Lung (tissue), 12 donors: Measurements from ENCODE around the gene DUS2. TPM values are rescaled to one million over a fixed set of nuclear protein-coding genes. Genes with fewer than 3 reads are reported as not detected.

Experiments
- ATAC-seq: fragments of 200-7000 bp; cut with Tn5 transposase; one replicate; pipeline ENCODE4 v1.9.1; 2020; ENCODE audit warnings: moderate number of reproducible peaks; ENCODE audit not compliant: insufficient read depth, low FRiP score
- DNase-seq, 3 donors: peaks; one replicate each; pipeline ENCODE4 v3.0.0-alpha.2; 2013 to 2017
- H3K27ac ChIP-seq, 2 donors: one replicate each; pipeline ENCODE4 v1.5.1; 2013; ENCODE audit warnings: mild to moderate bottlenecking in 2 of 2, moderate library complexity in 2 of 2, control low read depth in 1 of 2, inconsistent platforms in 1 of 2, low read depth in 1 of 2, low read length in 1 of 2
- H3K27me3 ChIP-seq, 3 donors: one replicate each; pipeline ENCODE4 v1.5.1; 2013; ENCODE audit warnings: low read length in 2 of 3; ENCODE audit not compliant: control insufficient read depth in 3 of 3, insufficient read depth in 3 of 3
- H3K36me3 ChIP-seq, 4 donors: one replicate each; pipeline ENCODE4 v1.5.1; 2013; ENCODE audit warnings: low read length in 4 of 4, mild to moderate bottlenecking in 1 of 4, moderate library complexity in 1 of 4; ENCODE audit not compliant: control insufficient read depth in 4 of 4, insufficient read depth in 4 of 4
- H3K4me1 ChIP-seq, 5 donors: one replicate each; pipeline ENCODE4 v1.5.1; 2013; ENCODE audit warnings: low read length in 5 of 5, mild to moderate bottlenecking in 2 of 5, moderate library complexity in 1 of 5; ENCODE audit not compliant: control insufficient read depth in 5 of 5, insufficient read depth in 5 of 5
- H3K4me3 ChIP-seq: one replicate; pipeline ENCODE4 v1.5.1; 2013; ENCODE audit warnings: mild to moderate bottlenecking, control low read depth, moderate library complexity
- H3K9ac ChIP-seq, 2 donors: one replicate each; pipeline ENCODE4 v1.5.1; 2013; ENCODE audit warnings: low read length in 2 of 2, control low read depth in 1 of 2; ENCODE audit not compliant: insufficient read depth in 1 of 2
- H3K9me3 ChIP-seq, 4 donors: one replicate each; pipeline ENCODE4 v1.5.1; 2013; ENCODE audit warnings: low read length in 3 of 4, mild to moderate bottlenecking in 1 of 4, moderate library complexity in 1 of 4; ENCODE audit not compliant: control insufficient read depth in 4 of 4, insufficient read depth in 3 of 4
- WGBS, 2 donors: extraction: QIAGEN DNeasy Blood & Tissue Kit; methylation state at CpG; one replicate each; pipeline ENCODE4 v1.1.7; 2013; 5-methylcytosine and 5-hydroxymethylcytosine counted together
- polyA plus RNA-seq, 2 donors: library from polyadenylated mRNA; stranded (reverse); fragments of 200-250 nt; gene quantifications; one replicate each; pipeline ENCODE4 v1.2.1, GENCODE V29; 2013
- total RNA-seq, 2 donors: library from RNA; depleted of rRNA in 1 of 2; stranded (reverse); fragments of >200 nt in 1 of 2; gene quantifications; one replicate each; pipeline ENCODE4 v1.2.1, GENCODE V29; 2014 to 2021
- TF ChIP-seq, protein P1 (sequence below): IDR thresholded peaks from 2 replicates; pipeline ENCODE4 v1.5.1; 2012; ENCODE audit warnings: mild to moderate bottlenecking; ENCODE audit errors: control extremely low read depth, extremely low read depth
- donor health status: control.
- donor health status: control.
- donor health status: Bipolar disorder and iron deficiency.
- donor health status: healthy.
- donor health status: DM: yes; HTN: yes; CAD: no.

DUS2 gene
- total and polyA plus RNA-seq, 4 donors, result 8.1 to 17.1 (median 13.7) TPM

DNA sequence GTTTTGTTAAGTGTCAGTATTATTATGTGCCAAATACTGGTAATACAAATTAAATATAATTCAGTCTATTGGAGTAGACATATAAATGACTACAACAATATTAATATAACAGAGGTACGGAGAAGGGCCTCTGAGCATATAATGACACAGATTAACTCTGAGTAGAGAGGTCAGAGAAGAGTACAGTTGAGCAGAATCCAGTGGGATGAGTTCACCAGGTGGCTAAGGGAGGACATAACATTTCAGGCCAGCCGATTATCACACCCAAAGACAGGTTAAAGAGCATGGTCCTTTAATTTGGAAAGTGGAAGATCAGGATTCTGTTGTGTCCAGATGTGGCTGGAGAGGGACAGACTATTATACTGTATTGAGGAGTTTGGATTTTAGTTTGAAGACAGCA is 73.4 kb downstream of the DUS2 start:
- Histone ChIP-seq H3K4me3 (no peak overlapping the region), H3K36me3 (no peaks in the 10 kb centered on the region), H3K9ac (no peak overlapping the region), H3K4me1 (peaks cover 0 to 23% (median 4%) of the 10 kb centered on the region in 5 donors), H3K9me3 (no peaks in the 10 kb centered on the region), H3K27ac (no peak overlapping the region), H3K27me3 (no peaks in the 10 kb centered on the region)
- TF ChIP-seq, protein P1, sequence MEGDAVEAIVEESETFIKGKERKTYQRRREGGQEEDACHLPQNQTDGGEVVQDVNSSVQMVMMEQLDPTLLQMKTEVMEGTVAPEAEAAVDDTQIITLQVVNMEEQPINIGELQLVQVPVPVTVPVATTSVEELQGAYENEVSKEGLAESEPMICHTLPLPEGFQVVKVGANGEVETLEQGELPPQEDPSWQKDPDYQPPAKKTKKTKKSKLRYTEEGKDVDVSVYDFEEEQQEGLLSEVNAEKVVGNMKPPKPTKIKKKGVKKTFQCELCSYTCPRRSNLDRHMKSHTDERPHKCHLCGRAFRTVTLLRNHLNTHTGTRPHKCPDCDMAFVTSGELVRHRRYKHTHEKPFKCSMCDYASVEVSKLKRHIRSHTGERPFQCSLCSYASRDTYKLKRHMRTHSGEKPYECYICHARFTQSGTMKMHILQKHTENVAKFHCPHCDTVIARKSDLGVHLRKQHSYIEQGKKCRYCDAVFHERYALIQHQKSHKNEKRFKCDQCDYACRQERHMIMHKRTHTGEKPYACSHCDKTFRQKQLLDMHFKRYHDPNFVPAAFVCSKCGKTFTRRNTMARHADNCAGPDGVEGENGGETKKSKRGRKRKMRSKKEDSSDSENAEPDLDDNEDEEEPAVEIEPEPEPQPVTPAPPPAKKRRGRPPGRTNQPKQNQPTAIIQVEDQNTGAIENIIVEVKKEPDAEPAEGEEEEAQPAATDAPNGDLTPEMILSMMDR, result no peak
- no peak for DNase-seq
- WGBS, 2 donors, result 94 to 97% methylated on average over 2 of the region's 2 CpGs
- no peak for ATAC-seq

DNA sequence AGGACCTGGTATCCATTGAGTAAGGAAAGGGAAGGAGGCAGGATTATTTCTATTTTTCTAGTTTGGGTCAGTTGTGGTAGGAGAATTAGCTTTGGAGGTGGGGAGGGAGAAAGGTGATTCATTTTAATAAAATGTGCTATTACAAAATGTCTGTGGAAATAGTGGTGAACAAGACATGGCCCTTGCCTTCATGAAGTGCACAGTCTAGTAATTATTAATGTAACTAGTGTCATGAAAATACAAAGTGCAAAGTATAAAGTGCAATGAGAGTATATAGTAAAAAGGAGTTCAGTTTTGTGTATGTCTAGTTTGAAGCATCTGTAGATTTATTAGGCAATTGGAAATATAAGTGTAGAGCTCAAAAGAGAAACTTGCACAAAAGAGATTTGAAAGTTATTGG is 74.0 kb downstream of the DUS2 start:
- no peak for DNase-seq
- Histone ChIP-seq H3K4me1 (peaks cover 0 to 19% (median under 1%) of the 10 kb centered on the region in 5 donors), H3K27ac (no peak overlapping the region)

DNA sequence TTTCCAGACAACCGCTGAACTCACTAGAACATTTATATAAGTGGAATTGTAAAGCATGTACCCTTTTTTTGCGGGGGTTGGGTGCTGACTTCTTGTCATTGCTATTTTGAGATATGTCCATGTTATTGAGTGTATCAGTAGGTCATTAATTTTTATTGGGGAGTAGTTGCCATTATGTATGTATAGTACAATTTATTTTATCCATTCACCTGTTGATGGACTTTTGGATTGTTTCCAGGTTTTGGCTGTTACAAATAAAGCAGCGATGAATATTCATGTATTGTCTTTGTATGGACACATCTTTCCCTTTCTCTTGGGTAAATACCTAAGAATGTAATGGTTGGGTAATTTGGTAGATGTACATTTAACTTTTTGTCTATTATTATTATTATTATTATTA is 74.8 kb downstream of the DUS2 start:
- ATAC-seq (no peak), DNase-seq (no peak)
- no peak overlapping the region for H3K4me3 ChIP-seq
- peaks cover 0 to 19% (median 0%) of the 10 kb centered on the region in 5 donors for H3K4me1 ChIP-seq
- TF ChIP-seq, protein P1, result no peak
- no peaks in the 10 kb centered on the region for H3K9me3 ChIP-seq
- no peaks in the 10 kb centered on the region for H3K36me3 ChIP-seq
- no peaks in the 10 kb centered on the region for H3K27me3 ChIP-seq
- no peak overlapping the region for H3K27ac ChIP-seq
- WGBS, 2 donors, result 89 to 96% methylated on average over 3 of the region's 3 CpGs
- H3K9ac ChIP-seq, result no peak overlapping the region

More for the DNA sequence above, 74.0 kb downstream of the DUS2 start:
- Histone ChIP-seq H3K9me3 (no peaks in the 10 kb centered on the region), H3K9ac (no peak overlapping the region), H3K36me3 (no peaks in the 10 kb centered on the region), H3K27me3 (no peaks in the 10 kb centered on the region), H3K4me3 (no peak overlapping the region)
- TF ChIP-seq, protein P1, result no peak
- no peak for ATAC-seq

DNA sequence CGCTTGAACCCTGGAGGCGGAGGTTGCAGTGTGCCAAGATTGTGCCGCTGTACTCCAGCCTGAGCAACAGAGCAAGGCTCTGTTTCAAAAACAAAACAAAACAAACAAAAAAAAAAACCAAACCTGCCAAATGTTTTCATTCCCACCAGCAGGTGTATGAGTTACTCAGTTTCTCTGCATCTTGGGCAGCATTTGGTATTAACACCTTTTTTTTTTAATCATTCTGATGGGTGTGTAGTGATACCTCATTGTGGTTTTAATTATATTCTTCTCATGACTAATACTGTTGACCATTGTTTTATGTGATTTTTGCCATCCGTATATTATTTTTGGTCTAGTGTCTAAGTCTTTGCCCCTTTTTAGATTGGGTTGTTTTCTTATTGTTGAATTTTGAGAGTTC is 77.4 kb downstream of the DUS2 start:
- no peaks in the 10 kb centered on the region for H3K36me3 ChIP-seq
- H3K9ac ChIP-seq, result no peak overlapping the region
- 94% methylated on average over 4 of the region's 4 CpGs for WGBS, 2 donors
- H3K9me3 ChIP-seq, result no peaks in the 10 kb centered on the region
- TF ChIP-seq, protein P1, result no peak
- H3K27ac ChIP-seq, result no peak overlapping the region
- DNase-seq (no peak), ATAC-seq (no peak)
- no peak overlapping the region for H3K4me3 ChIP-seq
- H3K4me1 ChIP-seq, result peaks cover 0 to 6% (median 0%) of the 10 kb centered on the region in 5 donors
- H3K27me3 ChIP-seq, result no peaks in the 10 kb centered on the region
